ENCODE measurements around the gene KLHL35. TPM values are rescaled to one million over a fixed set of nuclear protein-coding genes. Genes with fewer than 3 reads are reported as not detected.
A peak's percentile ranks its signal among the peaks of the same experiment; 100 is the strongest.

KLHL35 gene
- total and polyA plus RNA-seq, 2 donors from 2014 or later = 0.26 to 1.8 TPM

GRCh38 chr11:75477614-75477935 is 44.6 kb upstream of the KLHL35 start:
- no peaks in the 10 kb centered on the region for H3K36me3 ChIP-seq (ENCODE audit: control insufficient read depth in 2 of 3, insufficient read depth in 3 of 3, low read length in 3 of 3)
- TF ChIP-seq, protein P1, sequence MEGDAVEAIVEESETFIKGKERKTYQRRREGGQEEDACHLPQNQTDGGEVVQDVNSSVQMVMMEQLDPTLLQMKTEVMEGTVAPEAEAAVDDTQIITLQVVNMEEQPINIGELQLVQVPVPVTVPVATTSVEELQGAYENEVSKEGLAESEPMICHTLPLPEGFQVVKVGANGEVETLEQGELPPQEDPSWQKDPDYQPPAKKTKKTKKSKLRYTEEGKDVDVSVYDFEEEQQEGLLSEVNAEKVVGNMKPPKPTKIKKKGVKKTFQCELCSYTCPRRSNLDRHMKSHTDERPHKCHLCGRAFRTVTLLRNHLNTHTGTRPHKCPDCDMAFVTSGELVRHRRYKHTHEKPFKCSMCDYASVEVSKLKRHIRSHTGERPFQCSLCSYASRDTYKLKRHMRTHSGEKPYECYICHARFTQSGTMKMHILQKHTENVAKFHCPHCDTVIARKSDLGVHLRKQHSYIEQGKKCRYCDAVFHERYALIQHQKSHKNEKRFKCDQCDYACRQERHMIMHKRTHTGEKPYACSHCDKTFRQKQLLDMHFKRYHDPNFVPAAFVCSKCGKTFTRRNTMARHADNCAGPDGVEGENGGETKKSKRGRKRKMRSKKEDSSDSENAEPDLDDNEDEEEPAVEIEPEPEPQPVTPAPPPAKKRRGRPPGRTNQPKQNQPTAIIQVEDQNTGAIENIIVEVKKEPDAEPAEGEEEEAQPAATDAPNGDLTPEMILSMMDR (IDR thresholded peaks at IDR 0.05; ENCODE audit: borderline replicate concordance, extremely low read depth, insufficient read depth) = no peak
- peak in 1 of 5 donors; percentile 45 for DNase-seq
- H3K9me3 ChIP-seq (ENCODE audit: control insufficient read depth in 2 of 3, insufficient read depth in 1 of 3, low read length in 3 of 3) = no peaks in the 10 kb centered on the region
- H3K27ac ChIP-seq (ENCODE audit: low read depth in 2 of 2, low read length in 2 of 2) = no peak overlapping the region
- intact Hi-C loops (cut with DNase I) = no loop called here
- no peak overlapping the region for H3K4me3 ChIP-seq (ENCODE audit: low read length in 3 of 3)
- no peaks in the 10 kb centered on the region for H3K27me3 ChIP-seq (ENCODE audit: control insufficient read depth, insufficient read depth, low read length)
- H3K4me1 ChIP-seq (ENCODE audit: control insufficient read depth in 2 of 3, insufficient read depth in 2 of 3, low read depth in 1 of 3, low read length in 3 of 3) = peaks cover 0 to 15% (median 0%) of the 10 kb centered on the region in 3 donors
- FAIRE-seq = no peak
- H3K9ac ChIP-seq (ENCODE audit: low read length in 3 of 3) = no peak overlapping the region

DNA sequence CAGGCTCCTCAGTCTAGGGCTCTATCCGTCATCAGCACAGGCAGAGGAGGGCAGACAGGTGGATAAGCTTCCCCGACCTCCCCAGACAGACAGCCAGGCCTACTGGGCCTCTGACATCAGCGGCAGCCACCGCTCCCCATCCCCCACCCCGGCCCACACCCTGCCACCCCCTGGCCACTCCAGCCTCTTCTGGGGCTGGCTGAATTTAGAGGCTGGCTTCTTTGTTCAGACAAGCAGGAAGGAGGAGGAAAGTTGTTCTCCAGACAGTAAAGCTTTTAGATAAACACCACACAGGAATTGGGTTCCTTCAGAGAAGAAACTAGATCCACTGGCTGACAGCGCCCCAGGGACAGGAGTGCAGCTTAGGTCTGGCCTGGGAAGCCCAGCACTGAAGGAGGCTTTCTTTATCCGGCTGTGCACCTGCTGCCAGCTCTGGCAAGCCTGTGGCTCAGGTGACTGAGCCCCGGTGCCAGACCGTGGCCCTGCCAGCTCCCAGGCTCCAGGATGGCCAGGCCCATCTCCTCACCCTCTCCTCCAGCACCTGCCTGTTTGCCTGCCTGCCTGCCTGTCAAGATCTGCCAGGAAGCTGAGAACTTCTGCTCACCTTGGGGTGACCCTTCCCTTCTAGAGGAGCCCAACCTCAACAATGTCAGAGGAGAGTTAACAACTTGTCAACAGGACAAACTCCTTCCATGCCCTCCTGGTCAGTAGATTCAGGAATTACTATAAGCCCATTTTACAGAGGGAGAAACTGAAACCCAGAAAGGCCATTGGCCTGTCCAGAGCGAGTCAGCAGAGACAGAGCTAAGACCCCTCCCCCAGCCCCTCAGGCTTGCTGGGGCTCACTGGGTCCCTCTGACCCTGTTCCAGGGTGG is 44.0 kb upstream of the KLHL35 start:
- Histone ChIP-seq H3K4me1 (ENCODE audit: control insufficient read depth in 2 of 3, insufficient read depth in 2 of 3, low read depth in 1 of 3, low read length in 3 of 3) (peaks cover 0 to 15% (median 0%) of the 10 kb centered on the region in 3 donors), H3K9ac (ENCODE audit: low read length in 3 of 3) (no peak overlapping the region), H3K27ac (ENCODE audit: low read depth in 2 of 2, low read length in 2 of 2) (no peak overlapping the region), H3K9me3 (ENCODE audit: control insufficient read depth in 2 of 3, insufficient read depth in 1 of 3, low read length in 3 of 3) (no peaks in the 10 kb centered on the region), H3K36me3 (ENCODE audit: control insufficient read depth in 2 of 3, insufficient read depth in 3 of 3, low read length in 3 of 3) (no peaks in the 10 kb centered on the region), H3K4me3 (ENCODE audit: low read length in 3 of 3) (no peak overlapping the region), H3K27me3 (ENCODE audit: control insufficient read depth, insufficient read depth, low read length) (no peaks in the 10 kb centered on the region)
- TF ChIP-seq, protein P1 (IDR thresholded peaks at IDR 0.05; ENCODE audit: borderline replicate concordance, extremely low read depth, insufficient read depth) = no peak
- DNase-seq (peak in 4 of 5 donors; percentile 26 to 53 (median 36)), FAIRE-seq (no peak)
- intact Hi-C loops (cut with DNase I) = no loop called here

DNA sequence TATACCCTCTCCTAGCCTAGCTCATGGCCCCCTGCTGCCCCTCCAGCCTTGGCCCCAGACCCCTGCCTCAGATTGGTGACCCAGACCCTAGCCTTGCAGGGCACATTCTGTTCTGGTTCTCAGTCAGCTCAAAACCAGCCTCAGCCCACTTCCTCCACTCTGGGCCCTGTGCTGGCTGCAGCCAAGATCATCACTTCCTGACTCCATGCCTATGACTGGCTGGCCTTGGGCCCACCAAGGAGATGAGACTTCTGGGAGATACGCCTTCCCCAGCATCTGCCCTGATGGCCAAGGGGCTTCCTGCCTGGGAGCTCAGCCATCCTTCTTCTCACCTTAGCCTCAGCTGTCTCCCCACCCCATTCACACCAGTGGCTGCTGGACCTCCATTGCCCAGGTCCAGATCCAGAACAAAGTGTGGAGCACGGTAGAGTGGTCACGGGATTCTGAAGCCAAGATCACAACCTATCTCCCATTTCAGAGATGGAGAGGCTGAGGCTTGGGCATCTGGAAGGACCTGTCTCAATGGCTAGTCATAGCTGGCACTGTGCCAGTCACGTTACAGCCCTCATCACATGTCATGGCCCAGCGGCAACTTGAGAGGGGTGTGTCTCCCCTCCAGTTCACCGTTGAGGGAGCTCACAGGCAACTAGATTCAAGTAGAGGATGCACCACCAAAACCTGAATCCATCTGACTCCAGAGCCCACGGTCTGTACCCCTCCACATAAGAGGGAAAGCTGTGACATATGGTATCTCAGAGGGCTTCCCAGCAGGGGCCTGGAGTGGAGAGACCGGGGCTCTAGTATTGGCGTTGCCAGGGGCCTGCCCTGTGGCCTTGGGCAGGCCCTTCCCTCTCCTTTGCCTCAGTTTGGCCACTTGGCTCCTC is 43.0 kb upstream of the KLHL35 start:
- Histone ChIP-seq H3K27me3 (ENCODE audit: control insufficient read depth, insufficient read depth, low read length) (no peaks in the 10 kb centered on the region), H3K9me3 (ENCODE audit: control insufficient read depth in 2 of 3, insufficient read depth in 1 of 3, low read length in 3 of 3) (no peaks in the 10 kb centered on the region), H3K36me3 (ENCODE audit: control insufficient read depth in 2 of 3, insufficient read depth in 3 of 3, low read length in 3 of 3) (no peaks in the 10 kb centered on the region), H3K4me1 (ENCODE audit: control insufficient read depth in 2 of 3, insufficient read depth in 2 of 3, low read depth in 1 of 3, low read length in 3 of 3) (peaks cover 0 to 15% (median 0%) of the 10 kb centered on the region in 3 donors), H3K4me3 (ENCODE audit: low read length in 3 of 3) (no peak overlapping the region), H3K9ac (ENCODE audit: low read length in 3 of 3) (no peak overlapping the region), H3K27ac (ENCODE audit: low read depth in 2 of 2, low read length in 2 of 2) (peak overlapping the region; percentile 43 to 44)
- intact Hi-C loops (cut with DNase I) = no loop called here
- DNase-seq = peak in 2 of 5 donors; percentile 53 to 90
- no peak for FAIRE-seq
- TF ChIP-seq, protein P1 (IDR thresholded peaks at IDR 0.05; ENCODE audit: borderline replicate concordance, extremely low read depth, insufficient read depth) = no peak
